IMR-90 (cell line): ENCODE results near the gene SLC35F1. TPM values are rescaled to one million over a fixed set of nuclear protein-coding genes. Genes with fewer than 3 reads are reported as not detected.

ENCODE experiments used
- ATAC-seq: fragments of 200-7000 bp; cut with Tn5 transposase; 2 replicates; pipeline ENCODE4 v1.9.1; 2020; ENCODE audit warnings: low read depth, mild to moderate bottlenecking, moderate library complexity
- BruUV-seq: library from RNA; stranded (reverse); fragments of 400-500 nt; replicated peaks from 2 replicates; lab custom pipeline; 2021; lab: Mats Ljungman, UMichigan
- CTCF ChIA-PET: fragments of 300-600 bp; formaldehyde crosslinking; extraction: SDS; loops from one replicate; lab custom pipeline; 2021; ENCODE audit warnings: antibody characterized with exemption; lab: Yijun Ruan, JAX
- POLR2A ChIA-PET: fragments of 300-600 bp; sonication (Branson Sonifier 250); formaldehyde crosslinking; loops from one replicate; lab custom pipeline; 2022; ENCODE audit warnings: antibody characterized with exemption; ENCODE audit not compliant: unreplicated experiment; lab: Charles Lee
- DNase-seq: peaks from one replicate; pipeline ENCODE4 v3.0.0; 2013
- H2AFZ ChIP-seq: replicated peaks from 2 replicates; pipeline ENCODE3; 2013; ENCODE audit warnings: low read length, mild to moderate bottlenecking; ENCODE audit not compliant: poor library complexity
- H2AK5ac ChIP-seq: 2 replicates; pipeline ENCODE4 v1.6.1; 2013; ENCODE audit warnings: low read depth, low read length, inconsistent platforms
- H2AK9ac ChIP-seq: replicated peaks from 2 replicates; pipeline ENCODE3; 2013; ENCODE audit warnings: mild to moderate bottlenecking, low read depth, low read length, moderate library complexity; ENCODE audit not compliant: poor library complexity
- H2BK120ac ChIP-seq: 2 replicates; pipeline ENCODE4 v1.6.1; 2013; ENCODE audit warnings: low read depth, low read length, inconsistent platforms
- H2BK15ac ChIP-seq: 3 replicates; pipeline ENCODE4 v1.6.1; 2013; ENCODE audit warnings: low read depth, low read length, inconsistent platforms
- H2BK20ac ChIP-seq: 2 replicates; pipeline ENCODE4 v1.6.1; 2013; ENCODE audit warnings: low read depth, mild to moderate bottlenecking, inconsistent platforms, low read length, moderate library complexity
- H2BK5ac ChIP-seq: 2 replicates; pipeline ENCODE4 v1.6.1; 2013; ENCODE audit warnings: mild to moderate bottlenecking, low read depth, low read length, inconsistent platforms; ENCODE audit not compliant: poor library complexity, severe bottlenecking
- H3K14ac ChIP-seq: replicated peaks from 2 replicates; pipeline ENCODE4 v1.6.1; 2013; ENCODE audit warnings: low read depth, low read length, inconsistent platforms
- H3K18ac ChIP-seq: 2 replicates; pipeline ENCODE4 v1.6.1; 2013; ENCODE audit warnings: low read depth, low read length, control low read depth
- H3K23ac ChIP-seq: 2 replicates; pipeline ENCODE4 v1.6.1; 2013; ENCODE audit warnings: low read depth, low read length, inconsistent platforms
- H3K27ac ChIP-seq: 2 replicates; pipeline ENCODE4 v1.5.1; 2013; ENCODE audit warnings: mild to moderate bottlenecking, control low read depth, low read length; ENCODE audit not compliant: insufficient read depth
- H3K27me3 ChIP-seq: 2 replicates; pipeline ENCODE4 v1.6.1; 2013; ENCODE audit warnings: low read length; ENCODE audit not compliant: control insufficient read depth, insufficient read depth
- H3K36me3 ChIP-seq: 2 replicates; pipeline ENCODE4 v1.6.1; 2013; ENCODE audit warnings: low read length, mixed read lengths; ENCODE audit not compliant: control insufficient read depth, insufficient read depth
- H3K4ac ChIP-seq: 2 replicates; pipeline ENCODE4 v1.6.1; 2013; ENCODE audit warnings: low read depth, low read length, inconsistent platforms
- H3K4me1 ChIP-seq: 2 replicates; pipeline ENCODE4 v1.6.1; 2013; ENCODE audit warnings: low read length, mixed read lengths; ENCODE audit not compliant: control insufficient read depth, insufficient read depth
- H3K4me2 ChIP-seq: 2 replicates; pipeline ENCODE4 v1.6.1; 2013; ENCODE audit warnings: low read depth, mild to moderate bottlenecking, control low read depth, low read length, moderate library complexity
- H3K4me3 ChIP-seq: 2 replicates; pipeline ENCODE4 v1.5.1; 2013; ENCODE audit warnings: low read depth, mild to moderate bottlenecking, control low read depth, low read length, moderate library complexity; ENCODE audit not compliant: insufficient read depth
- H3K56ac ChIP-seq: 2 replicates; pipeline ENCODE4 v1.6.1; 2013; ENCODE audit warnings: low read length, inconsistent platforms; ENCODE audit not compliant: insufficient read depth; ENCODE audit errors: extremely low read depth
- H3K79me1 ChIP-seq, 2 experiments: 2 replicates each; pipeline ENCODE4 v1.6.1; 2013; ENCODE audit warnings: low read length in 2 of 2, inconsistent platforms in 1 of 2, low read depth in 1 of 2
- H3K9ac ChIP-seq: 2 replicates; pipeline ENCODE4 v1.6.1; 2013; ENCODE audit warnings: low read depth, low read length, control low read depth
- H3K9me1 ChIP-seq: 2 replicates; pipeline ENCODE4 v1.6.1; 2013; ENCODE audit warnings: low read length, inconsistent platforms; ENCODE audit not compliant: insufficient read depth
- H3K9me3 ChIP-seq: 2 replicates; pipeline ENCODE4 v1.6.1; 2013; ENCODE audit warnings: low read length; ENCODE audit not compliant: control insufficient read depth, insufficient read depth
- H4K20me1 ChIP-seq: 2 replicates; pipeline ENCODE4 v1.6.1; 2013; ENCODE audit warnings: low read length, inconsistent platforms; ENCODE audit not compliant: insufficient read depth
- H4K5ac ChIP-seq: 2 replicates; pipeline ENCODE4 v1.6.1; 2013; ENCODE audit warnings: mild to moderate bottlenecking, low read depth, low read length, control low read depth
- H4K8ac ChIP-seq, 2 experiments: 2 replicates each; pipeline ENCODE4 v1.6.1; 2013; ENCODE audit warnings: low read depth in 2 of 2, low read length in 2 of 2, control low read depth in 1 of 2, inconsistent platforms in 1 of 2
- H4K91ac ChIP-seq: 2 replicates; pipeline ENCODE4 v1.6.1; 2013; ENCODE audit warnings: low read depth, low read length, inconsistent platforms; ENCODE audit not compliant: insufficient read depth
- BHLHE40 ChIP-seq: fragments of 150-350 bp; IDR thresholded peaks from 2 replicates; pipeline ENCODE4 v1.6.1; 2016; ENCODE audit warnings: mild to moderate bottlenecking, low read depth, low read length
- CEBPB ChIP-seq: IDR thresholded peaks from 2 replicates; pipeline ENCODE4 v1.6.1; 2012; ENCODE audit warnings: low read depth, low read length, improper control_type of control experiment
- CTCF ChIP-seq: conservative IDR thresholded peaks from 2 replicates; pipeline ENCODE4 v1.5.1; 2012; ENCODE audit warnings: mild to moderate bottlenecking, low read depth, low read length, improper control_type of control experiment
- ELK1 ChIP-seq: fragments of 150-350 bp; IDR thresholded peaks from 2 replicates; pipeline ENCODE4 v1.6.1; 2016; ENCODE audit warnings: low read depth, mild to moderate bottlenecking, low read length, moderate library complexity, borderline replicate concordance
- FOS ChIP-seq: fragments of 150-350 bp; IDR thresholded peaks from 2 replicates; pipeline ENCODE4 v1.6.1; 2016; ENCODE audit warnings: low read depth, low read length
- MAFK ChIP-seq: IDR thresholded peaks from 2 replicates; pipeline ENCODE4 v1.6.1; 2012; ENCODE audit warnings: low read depth, low read length, improper control_type of control experiment
- MAZ ChIP-seq: IDR thresholded peaks from 2 replicates; pipeline ENCODE4 v1.6.1; 2012; ENCODE audit warnings: low read depth, mild to moderate bottlenecking, low read length, improper control_type of control experiment, moderate library complexity, borderline replicate concordance
- MXI1 ChIP-seq: IDR thresholded peaks from 2 replicates; pipeline ENCODE4 v1.6.1; 2012; ENCODE audit warnings: low read depth, mild to moderate bottlenecking, low read length, moderate library complexity, borderline replicate concordance
- NFE2L2 ChIP-seq: fragments of 150-350 bp; IDR thresholded peaks from 2 replicates; pipeline ENCODE4 v1.6.1; 2016; ENCODE audit warnings: low read depth, mild to moderate bottlenecking, low read length
- POLR2A ChIP-seq: IDR thresholded peaks from 2 replicates; pipeline ENCODE4 v1.6.1; 2012; ENCODE audit warnings: mild to moderate bottlenecking, low read depth, low read length
- RAD21 ChIP-seq: IDR thresholded peaks from 2 replicates; pipeline ENCODE4 v1.6.1; 2012; ENCODE audit warnings: low read length, improper control_type of control experiment
- RCOR1 ChIP-seq: IDR thresholded peaks from 2 replicates; pipeline ENCODE4 v1.6.1; 2012; ENCODE audit warnings: mild to moderate bottlenecking, low read length, improper control_type of control experiment; ENCODE audit not compliant: insufficient replicate concordance
- RFX5 ChIP-seq: IDR thresholded peaks from 2 replicates; pipeline ENCODE4 v1.8.0; 2012; ENCODE audit warnings: low read depth, mild to moderate bottlenecking, low read length, moderate library complexity
- SMC3 ChIP-seq: fragments of 150-350 bp; IDR thresholded peaks from 2 replicates; pipeline ENCODE4 v1.6.1; 2016; ENCODE audit warnings: low read depth, mild to moderate bottlenecking, antibody characterized with exemption, low read length, moderate library complexity
- USF2 ChIP-seq: fragments of 150-350 bp; IDR thresholded peaks from 2 replicates; pipeline ENCODE4 v1.6.1; 2017; ENCODE audit warnings: mild to moderate bottlenecking, antibody characterized with exemption, low read length, low read depth
- WGBS, 2 experiments: methylation state at CpG; one replicate each; pipeline versions ENCODE4 v1.1.5 to v1.1.7; 2013; ENCODE audit warnings: missing lambda C conversion rate in 2 of 2; ENCODE audit not compliant: insufficient read length in 1 of 2; ENCODE audit errors: extremely low coverage in 2 of 2; 5-methylcytosine and 5-hydroxymethylcytosine counted together
- dilution Hi-C: fragments of 300-500 bp; cut with HindIII; formaldehyde crosslinking; loops from one replicate; pipeline ENCODE4 v1.14.3; 2018; ENCODE audit warnings: low sequenced_read_pairs; ENCODE audit not compliant: unreplicated experiment
- in situ Hi-C: fragments of 300-500 bp; cut with MboI; formaldehyde crosslinking; loops from 3 replicates; pipeline ENCODE4 v1.14.3; 2019; ENCODE audit warnings: low sequenced_read_pairs, inconsistent platforms, mixed read lengths
- intact Hi-C: fragments of 100-400 bp; cut with micrococcal nuclease; formaldehyde crosslinking; loops from 2 replicates; pipeline ENCODE4 v1.10.0; 2022
- polyA plus RNA-seq, 3 experiments: library from polyadenylated mRNA; depleted of rRNA; stranded (reverse); fragments of >200 nt; gene quantifications; 2 replicates each; pipeline ENCODE4 v1.2.3, GENCODE V29; 2012; ENCODE audit warnings: low replicate concordance in 1 of 3
- total RNA-seq: library from RNA; depleted of rRNA; stranded (reverse); fragments of >200 nt; gene quantifications from 2 replicates; pipeline ENCODE4 v1.2.3, GENCODE V29; 2012

The SLC35F1 gene
- total and polyA plus RNA-seq, 2 of the 4 experiments (the other 2 are of a cell fraction), result not detected

- Histone ChIP-seq H3K4ac (no peak overlapping the region), H3K56ac (no peak overlapping the region), H2BK20ac (no peak overlapping the region), H2AK9ac (no peak overlapping the region), H3K36me3 (no peaks in the 10 kb centered on the region), H3K4me1 (no peaks in the 10 kb centered on the region), H3K4me3 (no peak overlapping the region), H2BK15ac (no peak overlapping the region), H4K5ac (no peak overlapping the region), H3K4me2 (no peak overlapping the region), H3K23ac (no peak overlapping the region), H2BK120ac (no peak overlapping the region), H3K18ac (no peak overlapping the region), H4K91ac (no peak overlapping the region), H3K27me3 (no peaks in the 10 kb centered on the region; the same call in none of the 2 replicates), H3K9ac (no peak overlapping the region), H2AK5ac (no peak overlapping the region), H4K8ac (no peak overlapping the region), H2AFZ (no peak overlapping the region), H4K20me1 (no peaks in the 10 kb centered on the region), H2BK5ac (no peak overlapping the region), H3K14ac (no peak overlapping the region), H3K79me1 (no peaks in the 10 kb centered on the region), H3K9me3 (no peaks in the 10 kb centered on the region), H3K27ac (no peak overlapping the region), H3K9me1 (no peaks in the 10 kb centered on the region)
- dilution Hi-C loops (no loop called here), in situ Hi-C loops (no loop called here), intact Hi-C loops (no loop called here)
- no TSS peak for BruUV-seq
- no peak for ATAC-seq
- no peak for DNase-seq
- ChIA-PET CTCF (interaction anchor here (0.7 kb wide), 1 partner anchor 1185 kb away, joined by 4 read pairs; no protein-coding TSS in a partner anchor), POLR2A (no interaction called here)
- no CpG with 5 or more reads among the region's 1 CpG for WGBS, 2 experiments
- TF ChIP-seq CTCF (no peak), FOS (no peak), POLR2A (no peak), USF2 (no peak), RCOR1 (no peak), MAZ (no peak), ELK1 (no peak), MAFK (no peak), BHLHE40 (no peak), SMC3 (no peak), MXI1 (no peak), CEBPB (no peak), RFX5 (no peak), RAD21 (no peak), NFE2L2 (no peak)
Measured at GRCh38 chr6:118240878-118241528, 333.9 kb downstream of the SLC35F1 start.
